HG03571 (cell line): ENCODE measurements around the gene ATXN1.

Experiments
- ATAC-seq: cut with Tn5 transposase; IDR thresholded peaks from one replicate; pipeline ENCODE4 v1.9.1; 2021; ENCODE audit not compliant: unreplicated experiment

The ATXN1 gene

DNA sequence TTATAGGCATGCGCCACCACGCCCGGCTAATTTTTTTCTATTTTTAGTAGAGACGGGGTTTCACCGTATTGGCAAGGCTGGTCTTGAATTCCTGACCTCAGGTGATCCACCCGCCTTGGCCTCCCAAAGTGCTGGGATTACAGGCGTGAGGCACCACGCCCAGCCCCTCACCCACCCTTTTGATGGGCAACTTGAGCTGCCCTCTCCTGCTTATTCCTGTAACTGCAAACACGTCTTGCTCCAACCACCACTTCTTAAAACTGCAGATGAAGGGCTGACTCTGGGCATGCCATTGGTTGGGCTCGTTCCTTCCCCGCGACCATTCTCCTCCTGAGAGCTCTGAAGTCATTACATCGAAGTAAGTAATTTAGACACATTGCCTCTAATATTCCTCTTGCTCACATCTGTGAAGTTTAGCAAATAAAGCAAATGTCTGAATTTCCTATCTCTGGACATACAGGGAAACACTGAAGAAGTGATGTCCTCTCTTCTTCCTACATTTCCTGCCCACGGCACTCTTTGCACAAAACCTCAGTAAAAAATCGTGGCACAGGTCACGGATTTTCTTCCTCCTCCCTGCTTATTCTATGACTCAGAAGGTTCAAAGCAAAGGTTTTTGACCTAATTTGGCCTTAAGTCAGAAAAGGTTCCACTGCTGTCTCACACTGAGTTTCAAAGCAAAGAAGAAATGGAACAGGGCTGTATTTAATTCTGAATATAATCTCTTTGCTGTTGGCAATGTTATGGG, 405.4 kb downstream of the ATXN1 start:
- no peak for ATAC-seq

- ATAC-seq: no peak
Measured at GRCh38 chr6:16355238-16355637, 406.0 kb downstream of the ATXN1 start.

DNA sequence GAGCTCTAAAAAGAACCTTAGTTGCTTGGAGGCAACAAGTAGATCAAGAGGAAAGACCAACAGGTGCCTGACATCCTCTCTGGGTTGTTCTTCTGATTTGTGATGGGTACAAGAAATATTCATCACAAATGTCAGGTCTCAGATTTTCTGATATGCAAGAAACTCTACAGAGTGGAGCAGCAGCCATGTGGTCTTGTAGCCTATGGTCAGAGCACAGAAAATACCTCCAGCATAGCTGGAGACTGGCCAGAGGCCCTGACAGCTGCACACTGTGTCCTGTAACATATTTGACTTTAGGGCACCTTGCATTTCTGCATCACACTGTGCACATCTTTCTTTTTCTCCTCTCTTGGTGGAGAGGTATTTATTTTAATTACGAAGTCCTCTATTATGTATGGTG, 406.6 kb downstream of the ATXN1 start:
- no peak for ATAC-seq

DNA sequence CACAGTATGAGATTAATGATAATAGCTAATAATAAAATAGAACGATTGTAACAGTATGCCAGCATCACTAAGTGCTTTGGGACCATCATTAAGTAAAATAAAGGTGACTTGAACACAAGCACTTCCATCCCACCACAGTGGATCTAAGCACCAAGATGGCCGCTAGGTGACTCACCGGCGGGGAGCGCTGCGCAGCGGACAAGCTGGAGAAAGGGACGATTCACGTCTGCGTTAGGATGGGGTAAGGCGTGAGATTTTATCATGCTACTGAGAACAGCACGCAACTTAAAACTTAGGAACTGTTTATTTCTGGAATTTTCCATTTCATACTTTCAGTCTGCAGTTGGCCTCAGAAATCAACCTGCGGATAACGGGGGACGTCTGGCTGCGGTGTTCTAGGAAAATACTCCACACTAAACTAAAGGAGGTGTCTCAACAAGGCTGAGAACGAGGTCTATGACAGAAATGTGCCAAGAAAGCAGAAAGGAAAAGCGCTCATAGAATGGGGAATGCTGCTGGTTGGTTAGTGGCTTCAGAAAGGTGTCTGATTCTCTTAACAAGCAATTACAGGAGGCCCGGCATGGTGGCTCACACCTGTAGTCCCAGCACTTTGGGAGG, 408.3 kb downstream of the ATXN1 start:
- no peak for ATAC-seq

DNA sequence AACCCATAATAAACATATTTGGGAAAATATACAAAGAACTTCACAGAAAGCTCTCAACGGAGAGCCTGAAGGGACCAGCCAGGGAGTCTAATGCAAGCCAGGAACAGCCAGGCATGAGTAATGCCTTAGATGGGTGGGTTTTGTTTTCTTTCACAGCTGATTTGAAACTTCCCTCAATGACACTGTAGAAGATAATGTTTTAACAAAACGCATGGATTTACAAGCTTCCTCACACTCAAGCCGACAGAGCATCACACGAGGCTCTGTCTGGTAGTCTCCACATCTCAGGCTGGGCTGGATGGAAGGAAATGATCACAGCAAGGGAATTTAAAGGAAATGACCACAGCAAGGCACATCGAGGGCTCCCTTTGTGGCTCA, 409.0 kb downstream of the ATXN1 start:
- no peak for ATAC-seq

DNA sequence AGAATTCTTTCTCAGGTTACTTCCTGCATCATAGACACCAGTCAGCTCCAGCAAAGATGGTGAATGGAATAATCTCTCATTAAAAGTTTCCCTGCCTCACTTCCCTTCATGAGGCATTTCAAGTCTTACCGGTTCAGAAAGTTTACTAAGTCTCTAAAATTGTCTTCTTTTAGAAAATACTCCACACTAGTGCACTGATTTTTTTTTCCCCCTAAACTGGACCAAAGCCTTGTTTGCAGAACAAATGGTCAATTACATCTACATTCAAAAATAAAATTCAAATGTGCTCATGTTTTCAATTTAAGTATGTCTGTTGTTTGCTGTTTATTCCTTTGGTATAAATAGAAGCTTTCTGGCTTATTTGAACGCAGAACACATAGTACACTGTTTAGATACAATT, 411.7 kb downstream of the ATXN1 start:
- ATAC-seq: no peak

- no peak for ATAC-seq
Measured at GRCh38 chr6:16346831-16347230, 414.4 kb downstream of the ATXN1 start.

- no peak for ATAC-seq
Measured at GRCh38 chr6:16345449-16346330, 415.6 kb downstream of the ATXN1 start.

DNA sequence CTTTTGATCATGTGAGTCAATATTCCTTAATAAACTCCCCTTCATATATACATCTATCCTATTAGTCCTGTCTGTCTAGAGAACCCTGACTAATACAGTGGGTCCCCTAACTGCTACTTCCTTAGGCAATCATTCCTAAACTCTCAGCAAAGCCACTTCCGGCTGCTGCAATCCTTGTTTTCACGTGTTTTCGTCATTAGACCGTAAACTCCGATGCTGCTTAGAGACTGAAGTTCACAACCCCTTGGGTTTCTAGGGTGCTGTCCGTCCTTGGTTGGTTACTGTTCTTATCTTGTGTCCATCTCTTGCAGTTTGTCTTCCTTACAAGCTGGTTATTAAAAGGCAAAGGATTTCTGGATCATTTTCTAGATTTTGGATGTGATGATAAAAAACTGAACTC, 416.5 kb downstream of the ATXN1 start:
- no peak for ATAC-seq

GRCh38 chr6:16343593-16343992, 417.7 kb downstream of the ATXN1 start:
- no peak for ATAC-seq

DNA sequence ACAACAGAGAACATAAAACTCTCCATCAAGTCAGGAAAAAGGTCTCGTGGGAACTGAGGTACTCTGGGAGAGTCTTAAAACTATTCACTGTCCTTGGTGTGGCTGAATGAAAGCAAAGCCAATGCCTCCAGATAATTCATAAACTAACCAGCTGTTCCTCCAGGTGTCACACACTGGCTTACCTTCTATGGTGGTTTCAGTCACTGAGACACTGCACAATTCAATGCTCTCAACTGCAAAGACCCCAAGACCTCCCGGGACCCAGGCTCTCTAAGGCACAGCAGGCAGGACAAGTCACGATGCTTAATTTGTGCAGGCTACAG, 422.0 kb downstream of the ATXN1 start:
- ATAC-seq: no peak

GRCh38 chr6:16338577-16339264, 422.5 kb downstream of the ATXN1 start:
- no peak for ATAC-seq

- no peak for ATAC-seq
Measured at GRCh38 chr6:16337295-16337975, 423.8 kb downstream of the ATXN1 start.

DNA sequence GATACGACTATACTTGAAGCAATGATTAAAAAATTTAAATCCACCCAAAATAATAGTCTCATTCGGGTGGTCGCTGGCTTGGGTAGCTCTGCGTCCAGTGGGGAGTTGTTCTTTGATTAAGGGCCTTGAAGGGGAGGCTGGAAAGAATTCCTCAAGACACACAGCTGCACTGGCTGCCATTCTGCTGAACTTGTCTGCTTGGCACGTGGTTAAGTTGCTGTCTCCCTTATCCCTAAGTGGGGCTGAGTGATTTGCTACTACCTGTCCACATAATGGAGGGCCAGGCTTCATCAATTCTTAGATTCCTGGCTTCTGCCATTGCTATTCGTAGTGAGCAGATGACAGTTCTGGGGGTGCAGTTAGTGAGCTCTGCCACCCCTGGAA, 424.4 kb downstream of the ATXN1 start:
- no peak for ATAC-seq

DNA sequence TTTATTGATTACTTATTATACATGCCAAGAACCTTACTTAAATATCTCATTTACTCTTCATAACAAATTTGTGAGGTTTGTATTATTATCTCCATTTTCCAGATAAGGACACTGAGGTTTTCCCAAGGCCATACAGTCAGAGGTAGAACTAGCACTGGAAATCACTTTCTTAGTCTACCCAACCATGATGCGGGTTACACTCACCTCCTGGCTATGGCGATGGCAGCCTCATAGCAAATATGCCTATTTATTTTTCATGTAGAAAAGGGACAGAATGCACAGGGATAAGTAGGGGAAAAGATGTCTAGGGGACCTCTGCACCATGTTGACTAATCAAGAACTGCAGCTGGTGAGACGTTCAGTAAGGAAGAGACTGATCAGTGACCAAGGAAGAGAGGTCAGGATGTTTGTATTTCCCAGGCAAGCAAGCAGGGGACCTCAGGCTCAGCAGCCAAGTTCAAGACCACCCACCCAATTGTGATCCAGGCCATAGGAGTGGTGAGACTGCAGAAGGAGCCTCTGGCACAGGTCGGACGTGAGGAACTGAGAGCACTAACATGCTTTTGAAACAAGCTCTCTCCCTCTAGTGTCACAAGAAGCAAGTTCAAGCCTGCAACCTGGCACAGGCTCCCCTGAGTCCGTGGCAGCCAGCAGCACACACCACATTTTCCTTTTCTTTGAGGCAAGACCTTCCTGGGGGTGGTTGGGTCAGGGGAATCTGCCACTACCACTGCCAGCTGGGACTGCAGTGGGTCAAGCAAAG, 425.0 kb downstream of the ATXN1 start:
- ATAC-seq: no peak

DNA sequence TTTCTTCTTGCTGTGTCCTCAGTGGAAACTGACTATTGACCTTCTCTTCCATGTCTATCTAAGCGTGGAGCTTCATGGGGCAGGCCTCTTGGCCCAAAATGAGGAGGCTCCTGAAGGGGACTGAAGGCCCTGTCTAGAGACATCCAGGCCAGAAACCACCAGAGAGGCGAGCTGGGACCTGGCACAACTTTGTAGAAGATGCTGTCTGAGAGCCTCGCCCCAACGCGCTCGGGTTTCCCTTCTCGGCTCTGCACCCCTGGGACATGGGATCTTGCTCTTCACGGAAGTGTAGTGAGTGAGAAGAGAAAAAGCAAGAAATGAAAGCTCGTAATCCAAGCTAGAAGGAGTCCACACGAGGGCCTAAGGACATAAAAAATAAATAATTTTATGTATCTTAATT, 426.1 kb downstream of the ATXN1 start:
- no peak for ATAC-seq

- no peak for ATAC-seq
Measured at GRCh38 chr6:16334671-16335070, 426.6 kb downstream of the ATXN1 start.

GRCh38 chr6:16333580-16333979, 427.7 kb downstream of the ATXN1 start:
- no peak for ATAC-seq

DNA sequence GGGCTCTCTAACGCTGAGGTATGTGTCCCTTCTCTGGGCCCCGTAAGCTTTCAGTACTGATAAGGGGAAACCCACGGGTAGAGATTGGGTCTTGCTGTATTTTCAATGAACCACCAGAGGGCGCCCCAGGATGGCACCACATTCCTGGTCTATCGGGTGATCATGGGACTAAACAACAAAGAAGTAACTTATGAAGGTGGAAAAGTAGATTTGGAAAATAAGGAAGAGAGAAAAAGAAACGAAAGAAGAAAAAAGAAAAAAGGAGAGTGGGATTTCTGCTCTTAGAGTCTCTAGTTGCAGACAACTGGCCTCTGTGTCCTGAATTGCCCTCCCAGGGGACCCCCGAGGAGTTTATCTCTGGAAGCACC, 429.1 kb downstream of the ATXN1 start:
- ATAC-seq: peak; percentile 78
